Thyroid gland (tissue), 4 donors: ENCODE data around the gene WASL. TPM values are rescaled to one million over a fixed set of nuclear protein-coding genes. Genes with fewer than 3 reads are reported as not detected.
"Not testable (repeated sequence)": the region's sequence is repeated elsewhere in the genome, so short reads cannot be mapped to it uniquely, and the experiment has no call there.

Source experiments
- DNase-seq, 2 donors: peaks; one replicate each; pipeline ENCODE4 v3.0.0-alpha.2; 2019
- H3K27ac ChIP-seq, 3 donors: fragments of 200-600 bp; sonication (generic); 1 replicate in 2 of 3; 2 replicates in 1 of 3; pipeline ENCODE4 v1.5.1; 2016 to 2019; ENCODE audit warnings: mild to moderate bottlenecking in 1 of 3, moderate library complexity in 1 of 3
- H3K27me3 ChIP-seq: fragments of 200-600 bp; sonication (generic); one replicate; pipeline ENCODE4 v1.5.1; 2019
- H3K36me3 ChIP-seq, 2 donors: fragments of 200-600 bp; sonication (generic); one replicate each; pipeline ENCODE4 v1.5.1; 2016 to 2019
- H3K4me1 ChIP-seq, 2 donors: fragments of 200-600 bp; sonication (generic); one replicate each; pipeline ENCODE4 v1.5.1; 2017 to 2019
- H3K4me3 ChIP-seq, 3 donors: fragments of 200-600 bp; sonication (generic); replicated peaks in 1 of 3; 1 replicate in 2 of 3; 2 replicates in 1 of 3; pipeline ENCODE4 v1.5.1; 2016; ENCODE audit warnings: mild to moderate bottlenecking in 1 of 3
- H3K9me3 ChIP-seq: fragments of 200-600 bp; sonication (generic); one replicate; pipeline ENCODE4 v1.5.1; 2017
- POLR2A ChIP-seq, 2 donors: fragments of 450-650 bp; IDR thresholded peaks; one replicate each; pipeline ENCODE4 v1.6.1; 2017; ENCODE audit warnings: antibody characterized with exemption in 2 of 2, mild to moderate bottlenecking in 2 of 2, moderate library complexity in 1 of 2
- WGBS, 2 donors: methylation state at CpG; one replicate each; pipeline ENCODE4 v1.1.5; 2017; 5-methylcytosine and 5-hydroxymethylcytosine counted together
- intact Hi-C: fragments of 100-400 bp; cut with DNase I; formaldehyde crosslinking; loops from one replicate; pipeline ENCODE4 v1.15.1; 2023
- total RNA-seq, 4 donors: library from RNA; depleted of rRNA; stranded (reverse); fragments of >200 nt; gene quantifications; one replicate each; pipeline ENCODE4 v1.2.3, GENCODE V29; 2016
- TF ChIP-seq, protein P1 (sequence below), 6 experiments: fragments of 200-600 bp in 3 of 6; fragments of 450-650 bp in 3 of 6; sonication (generic) in 3 of 6; IDR thresholded peaks; one replicate each; pipeline ENCODE4 v1.5.1; 2016 to 2019; ENCODE audit warnings: antibody characterized with exemption in 6 of 6, mild to moderate bottlenecking in 2 of 6, inconsistent platforms in 1 of 6, moderate library complexity in 1 of 6

WASL gene
- total RNA-seq, 4 donors from 2014 or later = 48.1 to 61.6 (median 55.4) TPM

DNA sequence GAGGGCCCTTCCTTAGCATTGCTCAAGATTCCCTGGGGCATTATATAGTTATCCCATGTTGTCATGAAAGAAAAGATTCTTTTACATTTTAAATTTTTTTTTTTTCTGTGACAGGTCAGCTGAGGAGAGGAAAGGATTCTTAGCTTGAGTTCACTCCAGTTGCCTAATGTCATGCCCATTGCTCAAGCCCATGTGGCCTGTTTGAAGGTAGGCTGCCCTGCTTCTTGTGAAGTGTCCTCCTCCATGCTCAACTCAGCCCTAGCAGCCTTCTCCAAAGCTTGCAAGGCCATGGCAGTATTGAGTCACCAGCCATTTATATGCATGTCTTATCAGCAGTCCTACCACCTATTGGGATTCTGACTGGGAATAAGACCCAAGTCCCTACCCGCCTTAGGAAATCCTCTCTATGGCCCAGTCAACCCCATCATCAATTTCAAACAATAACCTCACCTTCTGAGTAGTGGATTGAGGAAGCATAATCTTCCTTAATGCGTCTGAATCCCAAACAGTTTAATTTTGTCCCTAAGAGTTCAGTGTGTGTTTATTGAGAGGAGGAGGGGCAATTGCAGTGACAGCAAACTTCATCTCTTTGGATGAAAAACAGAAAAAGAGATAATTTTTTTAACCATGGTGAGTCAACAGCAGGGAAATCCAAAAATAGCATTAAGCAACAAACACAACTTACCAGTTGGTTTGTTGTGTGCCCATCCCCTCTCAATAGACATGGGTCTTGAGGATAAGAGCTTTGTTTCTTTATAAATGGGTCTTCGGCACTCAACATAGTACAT, 38.6 kb upstream of the WASL start:
- WGBS, 2 donors = 94 to 100% methylated on average over 3 of the region's 3 CpGs
- intact Hi-C loops = no loop called here
- Histone ChIP-seq H3K27ac (no peak overlapping the region), H3K9me3 (no peaks in the 10 kb centered on the region), H3K27me3 (no peaks in the 10 kb centered on the region), H3K4me3 (no peak overlapping the region), H3K36me3 (no peaks in the 10 kb centered on the region), H3K4me1 (peaks cover 3 to 8% of the 10 kb centered on the region in 2 donors)
- DNase-seq = no peak
- TF ChIP-seq, protein P1, sequence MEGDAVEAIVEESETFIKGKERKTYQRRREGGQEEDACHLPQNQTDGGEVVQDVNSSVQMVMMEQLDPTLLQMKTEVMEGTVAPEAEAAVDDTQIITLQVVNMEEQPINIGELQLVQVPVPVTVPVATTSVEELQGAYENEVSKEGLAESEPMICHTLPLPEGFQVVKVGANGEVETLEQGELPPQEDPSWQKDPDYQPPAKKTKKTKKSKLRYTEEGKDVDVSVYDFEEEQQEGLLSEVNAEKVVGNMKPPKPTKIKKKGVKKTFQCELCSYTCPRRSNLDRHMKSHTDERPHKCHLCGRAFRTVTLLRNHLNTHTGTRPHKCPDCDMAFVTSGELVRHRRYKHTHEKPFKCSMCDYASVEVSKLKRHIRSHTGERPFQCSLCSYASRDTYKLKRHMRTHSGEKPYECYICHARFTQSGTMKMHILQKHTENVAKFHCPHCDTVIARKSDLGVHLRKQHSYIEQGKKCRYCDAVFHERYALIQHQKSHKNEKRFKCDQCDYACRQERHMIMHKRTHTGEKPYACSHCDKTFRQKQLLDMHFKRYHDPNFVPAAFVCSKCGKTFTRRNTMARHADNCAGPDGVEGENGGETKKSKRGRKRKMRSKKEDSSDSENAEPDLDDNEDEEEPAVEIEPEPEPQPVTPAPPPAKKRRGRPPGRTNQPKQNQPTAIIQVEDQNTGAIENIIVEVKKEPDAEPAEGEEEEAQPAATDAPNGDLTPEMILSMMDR (IDR thresholded peaks at IDR 0.05) = no peak
- no peak for TF ChIP-seq POLR2A (IDR thresholded peaks at IDR 0.05)

DNA sequence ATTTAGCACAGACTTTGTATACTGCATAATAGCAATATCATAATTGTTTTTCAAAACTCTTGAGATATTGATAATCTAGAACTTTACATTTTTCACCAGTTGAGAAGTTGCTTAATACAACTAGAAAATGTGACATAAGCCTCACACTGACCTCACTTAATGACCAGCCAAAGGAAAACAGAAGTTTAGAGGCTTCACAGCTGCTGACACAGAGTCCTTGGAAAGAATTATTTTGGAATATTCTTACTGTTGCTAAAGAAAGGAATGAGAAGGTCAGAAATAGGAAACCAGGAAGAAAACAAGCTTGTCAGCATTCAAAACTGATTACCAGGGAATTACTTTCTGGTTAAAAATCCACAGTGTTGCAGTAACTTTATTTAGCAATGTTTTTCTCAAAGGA, 35.5 kb upstream of the WASL start:
- H3K4me1 ChIP-seq = no peaks in the 10 kb centered on the region
- no peak overlapping the region for H3K4me3 ChIP-seq
- TF ChIP-seq, protein P1 (IDR thresholded peaks at IDR 0.05) = no peak
- TF ChIP-seq POLR2A (IDR thresholded peaks at IDR 0.05) = no peak
- intact Hi-C loops = no loop called here
- no peak overlapping the region for H3K27ac ChIP-seq
- no peaks in the 10 kb centered on the region for H3K36me3 ChIP-seq
- H3K9me3 ChIP-seq = no peaks in the 10 kb centered on the region
- H3K27me3 ChIP-seq = no peaks in the 10 kb centered on the region
- DNase-seq = no peak

DNA sequence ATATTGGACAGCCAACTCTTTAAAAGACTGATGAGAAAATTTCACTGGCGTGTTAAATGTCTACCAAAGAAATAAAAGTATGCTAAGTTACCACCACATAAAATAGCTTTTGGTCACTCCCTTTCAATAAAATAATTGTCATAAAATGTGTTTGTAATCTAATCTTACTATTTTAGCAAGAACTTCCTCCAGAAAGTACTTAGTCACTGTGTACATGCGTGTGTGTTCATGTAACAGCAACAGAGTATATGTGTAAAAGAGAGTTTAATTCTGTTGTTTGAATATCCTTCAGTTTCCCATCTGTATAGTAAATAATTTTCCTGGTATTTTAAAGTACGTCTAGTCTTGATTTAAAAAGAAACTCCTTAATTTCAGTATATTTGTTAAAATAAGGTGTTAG, 35.0 kb upstream of the WASL start:
- H3K27me3 ChIP-seq = no peaks in the 10 kb centered on the region
- H3K27ac ChIP-seq = no peak overlapping the region
- H3K4me3 ChIP-seq = no peak overlapping the region
- DNase-seq = no peak
- H3K36me3 ChIP-seq = no peaks in the 10 kb centered on the region
- no peaks in the 10 kb centered on the region for H3K4me1 ChIP-seq
- intact Hi-C loops = no loop called here
- H3K9me3 ChIP-seq = no peaks in the 10 kb centered on the region
- TF ChIP-seq, protein P1 (IDR thresholded peaks at IDR 0.05) = no peak
- 86 to 94% methylated on average over 3 of the region's 3 CpGs for WGBS, 2 donors

DNA sequence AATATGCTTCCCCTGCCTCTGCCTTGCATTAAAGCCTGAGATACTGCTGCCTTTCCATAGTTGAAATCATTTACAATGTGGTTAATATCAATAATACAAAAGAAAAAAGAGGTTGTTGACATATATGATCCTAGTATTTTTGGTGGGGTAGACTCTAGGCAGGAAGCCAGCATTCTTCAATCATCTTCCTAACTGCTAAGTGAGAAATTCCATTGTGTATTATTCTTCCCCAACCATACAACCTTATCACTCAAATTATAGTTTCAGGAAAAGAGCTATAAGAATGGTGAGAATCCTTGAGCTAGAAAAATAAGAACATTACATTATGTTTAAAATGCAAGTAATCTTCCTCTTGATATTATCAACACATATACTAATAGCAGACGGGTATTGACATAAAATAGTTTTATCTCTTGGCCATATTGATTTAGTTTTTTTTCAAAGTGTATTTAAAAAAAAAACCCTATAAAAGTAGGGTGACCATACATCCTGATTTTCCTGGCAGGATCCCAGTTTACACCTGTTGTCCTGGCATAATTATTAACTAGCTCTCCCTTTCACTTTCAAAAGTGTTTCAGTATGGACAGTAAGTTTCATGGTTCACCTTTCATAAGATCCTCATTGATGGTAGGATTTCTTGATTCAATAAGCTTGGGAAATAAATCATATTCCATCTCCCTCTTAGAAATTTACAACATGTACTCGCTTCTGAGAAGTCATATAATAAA, 33.4 kb upstream of the WASL start:
- 86 to 88% methylated on average over 2 of the region's 2 CpGs for WGBS, 2 donors
- H3K27me3 ChIP-seq = no peaks in the 10 kb centered on the region
- TF ChIP-seq, protein P1 (IDR thresholded peaks at IDR 0.05) = no peak
- TF ChIP-seq POLR2A (IDR thresholded peaks at IDR 0.05) = no peak

DNA sequence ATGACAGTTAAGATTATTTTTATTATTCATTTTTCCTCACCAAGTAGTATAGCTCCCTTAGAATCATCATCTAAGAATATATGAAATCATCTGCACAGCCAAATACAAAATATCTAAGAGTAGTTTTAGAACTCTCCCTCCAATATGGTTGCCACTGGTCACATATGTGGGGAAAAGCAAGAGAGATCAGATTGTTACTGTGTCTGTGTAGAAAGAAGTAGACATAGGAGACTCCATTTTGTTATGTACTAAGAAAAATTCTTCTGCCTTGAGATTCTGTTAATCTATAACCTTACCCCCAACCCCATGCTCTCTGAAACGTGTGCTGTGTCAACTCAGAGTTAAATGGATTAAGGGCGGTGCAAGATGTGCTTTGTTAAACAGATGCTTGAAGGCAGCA, 31.7 kb upstream of the WASL start:
- 8 to 14% methylated on average over 2 of the region's 2 CpGs for WGBS, 2 donors
- H3K9me3 ChIP-seq, H3K4me3 ChIP-seq, H3K27ac ChIP-seq, H3K27me3 ChIP-seq, H3K36me3 ChIP-seq, H3K4me1 ChIP-seq, intact Hi-C loops, DNase-seq: not testable (repeated sequence)

More for the DNA sequence above, 33.4 kb upstream of the WASL start:
- Histone ChIP-seq H3K4me1 (no peaks in the 10 kb centered on the region), H3K27ac (no peak overlapping the region), H3K9me3 (no peaks in the 10 kb centered on the region), H3K36me3 (no peaks in the 10 kb centered on the region), H3K4me3 (no peak overlapping the region)
- intact Hi-C loops = no loop called here
- DNase-seq = no peak
